HG03196 (cell line): ENCODE results near the gene TEX52.
"Not testable (repeated sequence)": the region's sequence is repeated elsewhere in the genome, so short reads cannot be mapped to it uniquely, and the experiment has no call there.

Experiments used
- ATAC-seq: cut with Tn5 transposase; IDR thresholded peaks from one replicate; pipeline ENCODE4 v1.9.1; 2021; ENCODE audit not compliant: unreplicated experiment

TEX52 gene

GRCh38 chr12:2868986-2869632, 12.3 kb upstream of the TEX52 start:
- ATAC-seq: not testable (repeated sequence)

- no peak for ATAC-seq
Measured at GRCh38 chr12:2864198-2864597, 7.4 kb upstream of the TEX52 start.

DNA sequence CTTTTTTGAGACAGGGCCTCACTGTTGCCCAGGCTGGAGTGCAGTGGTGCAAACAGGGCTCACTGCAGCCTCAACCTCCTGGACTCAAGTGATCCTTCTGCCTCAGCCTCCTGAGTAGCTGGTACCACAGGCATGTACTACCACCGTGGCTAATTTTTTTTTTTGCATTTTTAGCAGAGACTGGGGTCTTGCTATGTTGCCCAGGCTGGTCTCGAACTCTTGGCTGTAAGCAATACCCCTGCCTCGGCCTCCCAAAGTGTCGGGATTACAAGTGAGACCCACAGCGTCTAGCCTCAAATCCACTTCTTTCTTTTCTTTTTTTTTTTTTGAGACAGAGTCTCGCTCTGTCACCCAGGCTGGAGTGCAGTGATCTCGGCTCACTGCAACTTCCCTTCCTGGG, 6.6 kb upstream of the TEX52 start:
- not testable (repeated sequence) for ATAC-seq

DNA sequence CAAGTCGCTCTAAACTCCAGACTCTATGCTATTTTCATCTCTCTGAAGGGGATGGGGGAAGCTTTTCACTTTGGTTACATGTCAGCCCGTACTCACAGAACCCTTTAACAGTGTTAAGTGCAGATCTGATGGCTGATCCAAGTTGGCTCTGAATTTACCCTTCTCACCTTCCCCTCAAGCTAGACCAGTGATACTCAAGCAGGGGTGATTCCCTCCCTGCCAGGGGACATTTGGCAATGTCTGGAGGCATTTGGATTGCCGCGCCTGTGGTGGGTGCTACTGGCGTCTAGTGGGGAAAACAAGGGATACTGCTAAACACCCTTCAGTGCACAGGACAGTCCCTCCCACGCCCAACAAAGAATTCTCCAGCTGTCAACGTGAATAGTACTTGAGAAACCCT, 6.0 kb upstream of the TEX52 start:
- no peak for ATAC-seq

DNA sequence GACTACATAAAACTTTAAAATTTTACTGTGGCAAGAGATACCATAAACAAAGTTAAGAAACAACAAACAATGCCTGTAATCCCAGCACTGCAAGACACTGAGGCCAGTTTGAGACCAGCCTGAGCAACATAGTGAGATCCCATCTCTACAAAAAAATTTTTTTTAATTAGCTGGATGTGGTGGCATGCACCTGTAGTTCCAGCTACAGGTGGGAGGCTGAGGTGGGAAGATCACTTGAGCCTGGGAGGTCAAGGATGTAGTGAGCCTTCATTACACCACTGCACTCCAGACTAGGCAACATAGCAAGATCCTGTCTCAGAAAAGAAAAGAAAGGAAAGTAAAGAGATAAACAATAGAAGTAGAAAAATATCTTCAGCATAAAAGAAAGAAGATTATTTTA, 3.3 kb upstream of the TEX52 start:
- no peak for ATAC-seq

- ATAC-seq: no peak
Measured at GRCh38 chr12:2858944-2859421, 2.1 kb upstream of the TEX52 start.

- no peak for ATAC-seq
Measured at GRCh38 chr12:2858334-2858733, 1.5 kb upstream of the TEX52 start.

DNA sequence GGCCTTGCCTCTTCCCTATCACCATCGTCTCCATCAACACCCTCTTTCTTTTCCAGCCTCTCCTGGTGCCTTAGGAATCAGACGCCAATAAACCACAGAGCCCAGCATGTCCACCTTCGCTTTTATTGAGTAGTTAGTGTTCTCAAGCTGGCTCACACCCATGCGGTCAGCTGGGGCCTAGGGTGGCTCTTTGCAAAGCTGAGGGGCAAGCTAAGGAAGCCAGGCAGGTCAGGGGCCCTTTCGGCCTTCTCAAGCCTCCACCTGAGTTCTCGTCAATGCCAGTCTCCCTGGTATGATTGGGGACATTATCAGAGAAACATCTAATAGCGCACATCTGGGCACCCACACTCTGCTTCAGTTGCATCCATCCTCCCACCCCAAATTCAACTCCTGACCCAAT, 737 bp upstream of the TEX52 start:
- no peak for ATAC-seq

DNA sequence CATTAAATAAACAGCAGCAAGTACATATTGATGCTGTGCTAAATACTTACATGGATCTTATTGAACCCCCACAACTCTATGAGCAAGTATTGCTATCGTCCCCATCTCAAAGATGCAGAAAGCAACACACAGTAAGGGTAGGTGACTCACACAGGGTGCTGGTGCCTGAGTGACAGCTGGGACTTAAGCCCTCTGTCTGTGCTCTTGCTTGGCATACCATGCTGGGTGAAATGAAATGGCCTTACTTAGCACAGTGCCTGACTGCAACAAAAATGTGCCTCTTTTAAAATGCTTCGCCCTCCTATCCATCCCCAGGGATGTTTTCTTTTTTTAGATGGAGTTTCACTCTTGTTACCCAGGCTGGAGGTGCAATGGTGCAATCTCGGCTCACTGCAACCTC, 788 bp downstream of the TEX52 start:
- no peak for ATAC-seq

DNA sequence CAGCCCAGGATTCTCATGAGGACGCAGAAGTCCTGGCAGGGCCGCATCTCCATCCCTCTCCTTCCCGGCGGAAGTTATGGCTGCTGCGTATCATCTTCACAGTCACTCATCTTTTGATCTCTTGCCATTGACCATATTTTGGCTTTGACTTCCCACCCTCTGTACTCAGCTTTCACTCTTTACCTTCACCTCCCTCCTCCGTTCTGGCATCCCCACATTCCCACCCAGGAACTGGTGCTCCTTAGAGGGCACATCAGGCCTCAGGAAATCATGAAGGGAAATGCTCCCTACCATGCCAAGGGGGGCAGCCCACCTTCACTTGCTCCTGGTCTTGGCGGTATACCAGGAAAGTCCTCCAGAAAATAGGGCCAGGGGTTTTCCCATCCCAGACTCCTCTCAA, 1.3 kb downstream of the TEX52 start:
- no peak for ATAC-seq

- no peak for ATAC-seq
Measured at GRCh38 chr12:2854669-2855453, 2.0 kb downstream of the TEX52 start.

DNA sequence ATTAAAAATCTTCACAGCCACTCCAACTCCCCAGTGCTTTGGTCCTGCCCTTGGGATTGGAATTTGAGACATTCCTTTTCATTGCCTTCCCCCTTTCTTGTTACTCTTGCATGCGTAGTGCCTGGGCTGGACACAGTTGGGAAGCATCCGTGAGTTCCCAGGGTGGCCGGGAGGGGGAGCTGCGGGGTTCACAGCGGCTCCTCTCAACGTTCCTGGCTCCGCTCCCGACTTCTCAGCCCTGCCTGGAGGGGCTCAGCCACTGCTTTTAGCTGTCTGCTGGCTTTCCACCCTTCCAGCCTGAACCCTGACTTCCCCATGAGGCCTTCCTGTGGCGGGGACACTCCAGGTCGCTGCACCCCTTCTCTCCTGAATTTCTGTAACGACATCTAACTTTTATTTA, 3.2 kb downstream of the TEX52 start:
- ATAC-seq: no peak

DNA sequence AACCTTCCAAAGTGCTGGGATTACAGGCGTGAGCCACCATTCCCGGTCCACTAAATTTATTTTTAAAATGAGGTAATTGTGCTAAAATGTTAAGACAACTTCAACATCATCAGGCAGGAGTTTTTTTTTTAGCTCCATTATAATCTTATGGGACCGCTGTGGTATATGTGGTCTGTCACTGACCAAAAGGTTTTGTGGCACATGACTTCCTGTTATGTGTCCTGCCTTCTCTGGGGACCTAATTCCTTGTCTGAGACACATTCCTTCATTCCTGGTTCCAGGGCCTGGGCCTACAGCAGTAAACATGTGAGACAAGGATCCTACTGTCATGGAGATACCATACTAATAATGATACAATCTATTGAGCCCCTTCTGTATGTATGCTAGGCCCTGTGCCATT, 4.9 kb downstream of the TEX52 start:
- no peak for ATAC-seq

GRCh38 chr12:2845280-2845679, 11.6 kb downstream of the TEX52 start:
- no peak for ATAC-seq

DNA sequence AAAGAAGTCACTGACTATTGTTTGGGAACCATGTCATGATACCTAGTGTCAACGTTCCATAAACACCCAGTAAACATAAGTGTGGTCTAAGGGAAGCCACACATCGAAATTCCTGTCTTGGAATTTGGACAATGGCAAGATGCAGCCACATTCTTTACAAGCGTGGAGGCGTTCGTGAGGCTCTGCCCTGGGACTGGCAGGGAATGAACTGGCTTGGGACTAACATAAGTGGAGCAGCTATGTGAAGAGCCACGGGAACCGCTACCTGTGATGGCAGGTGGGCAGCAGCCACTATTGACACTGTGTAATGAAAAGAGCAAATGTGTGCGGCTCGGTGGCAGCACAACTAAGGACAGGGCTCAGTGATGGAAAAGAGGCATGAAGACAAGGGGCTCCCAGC, 12.1 kb downstream of the TEX52 start:
- no peak for ATAC-seq

DNA sequence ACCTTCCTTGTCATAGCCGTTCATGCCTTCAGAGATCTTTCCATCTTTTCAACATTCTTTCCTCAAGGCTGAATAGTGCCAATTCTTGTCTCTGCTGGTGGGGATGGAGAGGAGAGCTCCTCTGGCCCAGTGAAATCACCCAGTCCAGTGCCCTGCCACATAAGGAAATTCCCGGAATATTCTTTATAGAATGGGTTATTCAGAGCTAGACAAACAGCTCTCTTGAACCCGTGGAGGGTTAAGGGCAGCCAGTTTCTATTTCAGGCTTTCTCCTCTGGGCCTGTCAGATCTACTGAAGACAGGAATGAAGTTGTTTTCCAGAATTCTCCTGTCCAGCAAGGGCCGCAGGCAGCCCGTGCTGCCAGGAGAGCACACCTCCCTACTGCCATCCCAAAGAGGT, 13.9 kb downstream of the TEX52 start:
- ATAC-seq: no peak

DNA sequence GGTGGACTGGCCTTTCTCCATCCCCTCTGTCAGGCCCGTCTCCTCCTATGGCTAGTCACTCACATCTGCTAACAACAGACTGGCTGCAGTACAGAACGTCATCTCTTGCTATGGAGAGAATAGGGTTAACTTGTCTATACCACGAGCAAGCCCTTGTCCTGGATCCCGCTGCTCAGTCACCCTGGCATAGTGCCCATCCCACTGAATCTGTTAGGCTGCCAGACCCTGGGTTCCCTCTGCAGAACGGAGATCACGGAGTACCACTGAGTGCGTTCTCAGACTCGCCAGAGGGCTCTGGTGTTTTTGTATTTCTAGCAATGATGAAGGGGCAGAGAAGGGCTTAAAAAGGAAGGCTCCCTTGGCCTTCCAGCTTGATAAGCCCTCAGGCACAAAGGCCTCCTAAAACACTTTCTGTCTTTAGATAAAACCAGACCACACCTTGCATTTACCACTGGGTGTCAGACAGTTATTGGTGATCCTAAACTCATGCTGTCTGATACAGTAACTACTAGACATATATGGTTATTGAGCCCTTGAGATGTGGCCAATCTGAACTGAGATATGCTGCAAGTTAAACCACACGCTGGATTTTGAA, 15.7 kb downstream of the TEX52 start:
- no peak for ATAC-seq

- no peak for ATAC-seq
Measured at GRCh38 chr12:2836574-2836973, 20.3 kb downstream of the TEX52 start.

DNA sequence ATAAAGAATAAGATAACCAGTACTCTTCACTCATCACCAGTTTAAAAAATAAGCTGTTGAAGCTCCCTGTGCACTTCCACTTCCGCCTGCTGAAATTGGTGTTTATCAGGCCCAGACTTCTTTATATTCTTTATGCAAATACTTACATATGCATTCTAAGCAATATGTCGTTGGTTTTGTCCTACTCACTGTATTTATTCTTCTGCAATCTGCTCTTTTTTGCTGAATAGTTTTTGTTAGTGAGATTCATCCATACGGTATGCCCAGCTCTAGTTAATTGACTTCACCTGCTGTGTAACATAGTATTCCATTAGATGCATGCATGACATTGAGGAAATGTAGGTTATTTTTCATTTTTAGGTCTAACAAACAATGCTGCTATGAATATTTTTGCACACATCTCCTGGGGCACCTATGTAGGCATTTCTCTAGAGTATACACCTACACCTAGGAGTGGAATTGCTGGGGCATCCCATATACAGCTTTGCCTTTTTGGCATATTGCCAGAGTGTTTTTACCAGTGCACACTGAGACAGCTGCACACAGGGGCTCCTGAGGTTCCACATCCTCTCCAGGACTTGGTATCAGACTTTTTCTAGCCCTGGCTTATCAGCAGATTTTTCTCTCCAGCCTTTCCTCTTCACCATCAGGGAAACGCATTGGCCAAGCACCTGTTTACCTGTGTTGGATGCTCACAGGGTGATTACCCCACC, 21.0 kb downstream of the TEX52 start:
- ATAC-seq: no peak

GRCh38 chr12:2834581-2835491, 22.0 kb downstream of the TEX52 start, which contains the start of gene NRIP2:
TSS of gene NRIP2 (minus strand) at chr12:2835035. CDS start at chr12:2834983, 52 bp downstream.
- ATAC-seq: no peak
